K562 (cell line): ENCODE results near the gene SEMA6C. TPM values are rescaled to one million over a fixed set of nuclear protein-coding genes. Genes with fewer than 3 reads are reported as not detected.

Source experiments
- BRD9 ChIP-seq: fragments of 450-650 bp; IDR thresholded peaks from 2 replicates; pipeline ENCODE4 v1.6.1; 2018; ENCODE audit warnings: low read depth; ENCODE audit not compliant: partially characterized antibody
- CBX2 ChIP-seq: fragments of 200-600 bp; sonication (generic); IDR thresholded peaks from one replicate; pipeline ENCODE4 v1.6.1; 2012; ENCODE audit warnings: mild to moderate bottlenecking, low read length, inconsistent platforms; ENCODE audit not compliant: insufficient read depth, poor library complexity, severe bottlenecking
- CHD1 ChIP-seq: fragments of 200-600 bp; sonication (generic); IDR thresholded peaks from one replicate; pipeline ENCODE4 v1.6.1; 2012; ENCODE audit warnings: mild to moderate bottlenecking, moderate library complexity, low read length, inconsistent platforms
- DDX20 ChIP-seq: fragments of 450-650 bp; IDR thresholded peaks from 2 replicates; pipeline ENCODE4 v1.6.1; 2016; ENCODE audit warnings: missing genetic modification characterization, low read depth, mild to moderate bottlenecking, missing compliant biosample characterization, moderate library complexity
- EWSR1 ChIP-seq: fragments of 450-650 bp; IDR thresholded peaks from 2 replicates; pipeline ENCODE4 v1.6.1; 2018; ENCODE audit warnings: borderline replicate concordance, mild to moderate bottlenecking, low read depth, moderate library complexity; ENCODE audit not compliant: partially characterized antibody
- PML ChIP-seq: IDR thresholded peaks from 2 replicates; pipeline ENCODE4 v1.6.1; 2012; ENCODE audit warnings: low read length, inconsistent platforms
- SP2 ChIP-seq: IDR thresholded peaks from 2 replicates; pipeline ENCODE4 v1.6.1; 2011; ENCODE audit warnings: mild to moderate bottlenecking, low read depth, low read length, moderate library complexity; ENCODE audit not compliant: poor library complexity, severe bottlenecking; ENCODE audit errors: extremely low read depth
- SUPT5H ChIP-seq: fragments of 450-650 bp; IDR thresholded peaks from 2 replicates; pipeline ENCODE4 v1.6.1; 2016
- TOE1 ChIP-seq, 2 experiments: fragments of 450-650 bp in 1 of 2; sonication (generic) in 1 of 2; formaldehyde crosslinking in 1 of 2; IDR thresholded peaks; 2 replicates each; pipeline versions ENCODE4 v1.7.1 to v1.8.0; 2016 to 2022; ENCODE audit warnings: borderline replicate concordance in 2 of 2, mild to moderate bottlenecking in 2 of 2, antibody characterized with exemption in 1 of 2, inconsistent platforms in 1 of 2, low read depth in 1 of 2, missing genetic modification reagents in 1 of 2, moderate library complexity in 1 of 2
- ZNF232 ChIP-seq: sonication (generic); formaldehyde crosslinking; IDR thresholded peaks from 2 replicates; pipeline ENCODE4 v1.8.0; 2022; ENCODE audit warnings: mild to moderate bottlenecking, missing genetic modification reagents
- polyA plus RNA-seq, 8 experiments: library from polyadenylated mRNA; depleted of rRNA in 4 of 8; stranded (reverse) in 5 of 8; unstranded in 3 of 8; fragments of >200 nt; fragmentation: Nextera tagmentation in 2 of 8; fragmentation: Illumina TruSeq in 1 of 8; extraction: Ambion mirVana in 2 of 8; extraction: Trizol in 1 of 8; gene quantifications; 2 replicates each; pipeline versions ENCODE4 v1.2.1 to v1.2.3, GENCODE V29; 2011 to 2014; ENCODE audit warnings: inconsistent platforms in 1 of 8, missing spikeins in 1 of 8
- total RNA-seq, 7 experiments: library from RNA; depleted of rRNA in 6 of 7; stranded (reverse); fragments of >200 nt in 6 of 7; fragmentation: Illumina TruSeq in 2 of 7; extraction: Trizol in 2 of 7; gene quantifications; 2 replicates each; pipeline versions ENCODE4 v1.2.1 to v1.2.3, GENCODE V29; 2011 to 2021; ENCODE audit warnings: low replicate concordance in 1 of 7
- TF ChIP-seq, protein P1 (sequence below): fragments of 250-450 bp; sonication (Bioruptor Pico); IDR thresholded peaks from 2 replicates; pipeline ENCODE4 v1.5.0; 2020; ENCODE audit warnings: mild to moderate bottlenecking, borderline replicate concordance
- TF ChIP-seq, protein P2 (sequence below): fragments of 250-450 bp; sonication (Bioruptor Pico); IDR thresholded peaks from 2 replicates; pipeline ENCODE4 v1.5.0; 2021; ENCODE audit warnings: mild to moderate bottlenecking, borderline replicate concordance
- TF ChIP-seq, protein P3 (sequence below), 2 experiments: fragments of 150-350 bp in 1 of 2; IDR thresholded peaks; 2 replicates each; pipeline ENCODE4 v1.6.1; 2012 to 2016; ENCODE audit warnings: low read depth in 2 of 2, low read length in 2 of 2, mild to moderate bottlenecking in 1 of 2, moderate library complexity in 1 of 2
- TF ChIP-seq, protein P4 (sequence below), 3 experiments: fragments of 200-800 bp in 1 of 3; fragments of 250-450 bp in 1 of 3; fragments of 450-650 bp in 1 of 3; sonication (Bioruptor Pico) in 1 of 3; sonication (Bioruptor generic) in 1 of 3; formaldehyde crosslinking in 1 of 3; IDR thresholded peaks; 2 replicates each; pipeline versions ENCODE4 v1.6.1 to v1.8.0; 2016 to 2022; ENCODE audit warnings: mild to moderate bottlenecking in 2 of 3, missing genetic modification characterization in 2 of 3, missing compliant biosample characterization in 1 of 3, moderate library complexity in 1 of 3

SEMA6C gene
- total and polyA plus RNA-seq, 9 of the 15 experiments (the other 6 are each of a cell fraction or from before 2014, with no cell fraction given): 0.03 to 4.6 (median 0.95) TPM

DNA sequence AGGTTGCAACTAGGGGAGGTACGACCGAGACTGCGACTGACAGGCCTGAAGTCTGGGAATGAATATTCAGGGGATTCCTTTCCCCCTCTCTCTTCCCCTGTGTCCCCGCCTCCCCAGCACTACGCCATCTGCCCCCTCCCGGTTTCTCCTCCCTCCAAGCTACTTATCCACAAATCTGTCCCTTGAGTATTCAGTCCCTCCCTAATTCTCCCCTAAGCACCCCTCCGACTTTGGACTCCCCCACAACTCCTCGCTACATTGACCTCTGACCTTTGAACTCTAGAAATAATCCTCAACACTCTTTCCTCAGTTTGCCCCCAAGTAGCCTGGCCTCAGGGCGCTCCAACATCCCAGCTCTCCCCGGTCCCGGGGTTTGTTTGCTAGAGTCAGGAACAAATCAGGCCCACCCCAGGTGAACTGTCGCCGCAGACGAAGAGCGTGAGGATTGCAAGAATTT lies 18.9 kb upstream of the SEMA6C start (continued):
- TF ChIP-seq, protein P1, sequence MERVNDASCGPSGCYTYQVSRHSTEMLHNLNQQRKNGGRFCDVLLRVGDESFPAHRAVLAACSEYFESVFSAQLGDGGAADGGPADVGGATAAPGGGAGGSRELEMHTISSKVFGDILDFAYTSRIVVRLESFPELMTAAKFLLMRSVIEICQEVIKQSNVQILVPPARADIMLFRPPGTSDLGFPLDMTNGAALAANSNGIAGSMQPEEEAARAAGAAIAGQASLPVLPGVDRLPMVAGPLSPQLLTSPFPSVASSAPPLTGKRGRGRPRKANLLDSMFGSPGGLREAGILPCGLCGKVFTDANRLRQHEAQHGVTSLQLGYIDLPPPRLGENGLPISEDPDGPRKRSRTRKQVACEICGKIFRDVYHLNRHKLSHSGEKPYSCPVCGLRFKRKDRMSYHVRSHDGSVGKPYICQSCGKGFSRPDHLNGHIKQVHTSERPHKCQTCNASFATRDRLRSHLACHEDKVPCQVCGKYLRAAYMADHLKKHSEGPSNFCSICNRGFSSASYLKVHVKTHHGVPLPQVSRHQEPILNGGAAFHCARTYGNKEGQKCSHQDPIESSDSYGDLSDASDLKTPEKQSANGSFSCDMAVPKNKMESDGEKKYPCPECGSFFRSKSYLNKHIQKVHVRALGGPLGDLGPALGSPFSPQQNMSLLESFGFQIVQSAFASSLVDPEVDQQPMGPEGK (CRISPR knock-in tag): no peak
- TF ChIP-seq EWSR1 (no peak), CHD1 (no peak), SP2 (no peak), CBX2 (no peak), DDX20 (tag) (no peak; the same call in 1 of the 2 replicates), SUPT5H (no peak), ZNF232 (CRISPR knock-in tag) (no peak), BRD9 (no peak), PML (0 out of 2 replicates have a peak, but pooled peaks have one; percentile 12), TOE1 (IDR thresholded peaks at IDR 0.05; ENCODE audit: borderline replicate concordance) (no peak; the same call in 1 of the 2 replicates), TOE1 (CRISPR knock-in tag; IDR thresholded peaks at IDR 0.05; ENCODE audit: borderline replicate concordance, low read depth) (no peak)
- TF ChIP-seq, protein P2, sequence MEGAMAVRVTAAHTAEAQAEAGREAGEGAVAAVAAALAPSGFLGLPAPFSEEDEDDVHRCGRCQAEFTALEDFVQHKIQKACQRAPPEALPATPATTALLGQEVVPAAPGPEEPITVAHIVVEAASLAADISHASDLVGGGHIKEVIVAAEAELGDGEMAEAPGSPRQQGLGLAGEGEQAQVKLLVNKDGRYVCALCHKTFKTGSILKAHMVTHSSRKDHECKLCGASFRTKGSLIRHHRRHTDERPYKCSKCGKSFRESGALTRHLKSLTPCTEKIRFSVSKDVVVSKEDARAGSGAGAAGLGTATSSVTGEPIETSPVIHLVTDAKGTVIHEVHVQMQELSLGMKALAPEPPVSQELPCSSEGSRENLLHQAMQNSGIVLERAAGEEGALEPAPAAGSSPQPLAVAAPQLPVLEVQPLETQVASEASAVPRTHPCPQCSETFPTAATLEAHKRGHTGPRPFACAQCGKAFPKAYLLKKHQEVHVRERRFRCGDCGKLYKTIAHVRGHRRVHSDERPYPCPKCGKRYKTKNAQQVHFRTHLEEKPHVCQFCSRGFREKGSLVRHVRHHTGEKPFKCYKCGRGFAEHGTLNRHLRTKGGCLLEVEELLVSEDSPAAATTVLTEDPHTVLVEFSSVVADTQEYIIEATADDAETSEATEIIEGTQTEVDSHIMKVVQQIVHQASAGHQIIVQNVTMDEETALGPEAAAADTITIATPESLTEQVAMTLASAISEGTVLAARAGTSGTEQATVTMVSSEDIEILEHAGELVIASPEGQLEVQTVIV: no peak
- TF ChIP-seq, protein P3, sequence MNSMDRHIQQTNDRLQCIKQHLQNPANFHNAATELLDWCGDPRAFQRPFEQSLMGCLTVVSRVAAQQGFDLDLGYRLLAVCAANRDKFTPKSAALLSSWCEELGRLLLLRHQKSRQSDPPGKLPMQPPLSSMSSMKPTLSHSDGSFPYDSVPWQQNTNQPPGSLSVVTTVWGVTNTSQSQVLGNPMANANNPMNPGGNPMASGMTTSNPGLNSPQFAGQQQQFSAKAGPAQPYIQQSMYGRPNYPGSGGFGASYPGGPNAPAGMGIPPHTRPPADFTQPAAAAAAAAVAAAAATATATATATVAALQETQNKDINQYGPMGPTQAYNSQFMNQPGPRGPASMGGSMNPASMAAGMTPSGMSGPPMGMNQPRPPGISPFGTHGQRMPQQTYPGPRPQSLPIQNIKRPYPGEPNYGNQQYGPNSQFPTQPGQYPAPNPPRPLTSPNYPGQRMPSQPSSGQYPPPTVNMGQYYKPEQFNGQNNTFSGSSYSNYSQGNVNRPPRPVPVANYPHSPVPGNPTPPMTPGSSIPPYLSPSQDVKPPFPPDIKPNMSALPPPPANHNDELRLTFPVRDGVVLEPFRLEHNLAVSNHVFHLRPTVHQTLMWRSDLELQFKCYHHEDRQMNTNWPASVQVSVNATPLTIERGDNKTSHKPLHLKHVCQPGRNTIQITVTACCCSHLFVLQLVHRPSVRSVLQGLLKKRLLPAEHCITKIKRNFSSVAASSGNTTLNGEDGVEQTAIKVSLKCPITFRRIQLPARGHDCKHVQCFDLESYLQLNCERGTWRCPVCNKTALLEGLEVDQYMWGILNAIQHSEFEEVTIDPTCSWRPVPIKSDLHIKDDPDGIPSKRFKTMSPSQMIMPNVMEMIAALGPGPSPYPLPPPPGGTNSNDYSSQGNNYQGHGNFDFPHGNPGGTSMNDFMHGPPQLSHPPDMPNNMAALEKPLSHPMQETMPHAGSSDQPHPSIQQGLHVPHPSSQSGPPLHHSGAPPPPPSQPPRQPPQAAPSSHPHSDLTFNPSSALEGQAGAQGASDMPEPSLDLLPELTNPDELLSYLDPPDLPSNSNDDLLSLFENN (IDR thresholded peaks at IDR 0.05; ENCODE audit: low read depth in 2 of 2, low read length in 2 of 2): no peak
- TF ChIP-seq, protein P4, sequence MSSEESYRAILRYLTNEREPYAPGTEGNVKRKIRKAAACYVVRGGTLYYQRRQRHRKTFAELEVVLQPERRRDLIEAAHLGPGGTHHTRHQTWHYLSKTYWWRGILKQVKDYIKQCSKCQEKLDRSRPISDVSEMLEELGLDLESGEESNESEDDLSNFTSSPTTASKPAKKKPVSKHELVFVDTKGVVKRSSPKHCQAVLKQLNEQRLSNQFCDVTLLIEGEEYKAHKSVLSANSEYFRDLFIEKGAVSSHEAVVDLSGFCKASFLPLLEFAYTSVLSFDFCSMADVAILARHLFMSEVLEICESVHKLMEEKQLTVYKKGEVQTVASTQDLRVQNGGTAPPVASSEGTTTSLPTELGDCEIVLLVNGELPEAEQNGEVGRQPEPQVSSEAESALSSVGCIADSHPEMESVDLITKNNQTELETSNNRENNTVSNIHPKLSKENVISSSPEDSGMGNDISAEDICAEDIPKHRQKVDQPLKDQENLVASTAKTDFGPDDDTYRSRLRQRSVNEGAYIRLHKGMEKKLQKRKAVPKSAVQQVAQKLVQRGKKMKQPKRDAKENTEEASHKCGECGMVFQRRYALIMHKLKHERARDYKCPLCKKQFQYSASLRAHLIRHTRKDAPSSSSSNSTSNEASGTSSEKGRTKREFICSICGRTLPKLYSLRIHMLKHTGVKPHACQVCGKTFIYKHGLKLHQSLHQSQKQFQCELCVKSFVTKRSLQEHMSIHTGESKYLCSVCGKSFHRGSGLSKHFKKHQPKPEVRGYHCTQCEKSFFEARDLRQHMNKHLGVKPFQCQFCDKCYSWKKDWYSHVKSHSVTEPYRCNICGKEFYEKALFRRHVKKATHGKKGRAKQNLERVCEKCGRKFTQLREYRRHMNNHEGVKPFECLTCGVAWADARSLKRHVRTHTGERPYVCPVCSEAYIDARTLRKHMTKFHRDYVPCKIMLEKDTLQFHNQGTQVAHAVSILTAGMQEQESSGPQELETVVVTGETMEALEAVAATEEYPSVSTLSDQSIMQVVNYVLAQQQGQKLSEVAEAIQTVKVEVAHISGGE (CRISPR knock-in tag; IDR thresholded peaks at IDR 0.05): no peak
